GM18867 (cell line): Measurements from ENCODE around the gene IWS1.
A peak's percentile ranks its signal among the peaks of the same experiment; 100 is the strongest.
"Not testable (repeated sequence)": the region's sequence is repeated elsewhere in the genome, so short reads cannot be mapped to it uniquely, and the experiment has no call there.

Experiments
- ATAC-seq: cut with Tn5 transposase; IDR thresholded peaks from one replicate; pipeline ENCODE4 v1.9.1; 2021; ENCODE audit warnings: mild to moderate bottlenecking, moderate library complexity; ENCODE audit not compliant: unreplicated experiment

Gene IWS1

GRCh38 chr2:127526132-127527000, at the start of gene IWS1:
Gene IWS1, minus strand, starts transcription at chr2:127526489. Its CDS starts 281 bp downstream, at chr2:127526208.
- peak; percentile 87 for ATAC-seq

DNA sequence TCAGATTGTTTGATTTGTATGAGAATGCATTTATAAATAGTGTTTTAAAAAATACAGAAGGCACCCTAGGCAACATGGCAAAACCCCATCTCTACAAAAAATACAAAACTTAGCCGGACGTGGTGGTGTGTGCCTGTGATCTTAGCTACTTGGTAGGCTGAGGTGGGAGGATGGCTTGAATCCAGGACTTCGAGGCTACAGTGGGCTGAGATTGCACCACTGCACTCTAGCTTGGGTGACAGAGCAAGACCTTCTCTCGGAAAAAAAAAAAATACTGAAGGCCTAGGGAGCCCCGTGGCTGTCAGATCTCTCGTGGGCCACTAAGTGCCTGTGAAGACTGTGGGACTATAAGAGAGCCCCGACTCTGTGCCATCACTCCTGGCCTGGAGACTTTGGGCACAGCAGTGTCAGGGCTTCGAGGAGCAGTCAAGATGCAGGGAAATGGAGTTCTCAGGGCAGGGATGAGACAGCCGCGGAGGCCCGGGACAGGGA, 49.7 kb upstream of the IWS1 start:
- no peak for ATAC-seq

DNA sequence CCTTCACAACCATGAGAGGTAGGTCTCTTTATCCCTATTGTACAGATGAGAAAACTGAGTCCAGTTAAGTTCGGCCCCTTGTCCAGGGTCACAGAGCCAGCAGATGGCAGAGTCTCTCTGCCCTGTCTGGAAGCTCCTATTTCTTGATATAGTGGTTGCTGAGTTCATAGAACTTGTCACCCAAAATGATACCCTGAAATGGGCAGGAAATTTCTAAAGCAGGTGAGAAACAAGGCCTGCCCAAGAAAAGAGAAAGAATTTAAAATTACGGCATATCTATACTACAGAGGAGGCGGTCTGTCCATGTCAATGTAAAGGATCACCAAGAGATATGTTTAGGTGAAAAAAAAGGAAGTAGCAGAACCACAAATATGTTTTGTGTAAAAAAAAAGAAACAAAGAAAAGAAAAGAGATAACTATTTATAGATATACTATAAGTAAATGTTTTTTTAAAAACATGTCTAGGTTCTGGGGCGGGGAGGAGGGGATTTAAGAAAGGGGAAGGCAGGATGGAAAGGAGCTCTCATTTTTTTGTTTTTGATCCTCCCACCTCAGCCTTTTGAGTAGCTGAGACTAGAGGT, 49.0 kb upstream of the IWS1 start:
- no peak for ATAC-seq

DNA sequence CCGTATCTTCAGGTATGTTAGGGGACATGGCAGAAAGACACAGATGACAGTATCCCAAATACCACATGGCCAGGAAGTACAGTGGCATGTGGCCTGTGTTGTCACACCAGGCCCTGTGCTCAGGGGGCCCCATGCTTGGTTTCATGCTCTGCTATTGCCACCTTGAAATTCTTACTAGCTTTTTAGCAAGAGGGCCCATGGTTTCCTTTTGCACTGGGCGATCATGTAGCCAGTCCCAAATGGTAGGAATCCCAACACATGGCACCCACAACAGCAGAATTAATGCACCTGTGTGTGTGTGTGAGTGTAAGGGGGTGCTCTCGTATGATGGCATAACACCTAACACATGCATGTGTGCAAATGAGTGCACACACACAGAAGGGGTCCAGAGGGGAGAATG, 48.4 kb upstream of the IWS1 start:
- ATAC-seq, result no peak

GRCh38 chr2:127573771-127574170, 47.5 kb upstream of the IWS1 start:
- ATAC-seq, result no peak

- ATAC-seq, result no peak
Observed at GRCh38 chr2:127573298-127573697, 47.0 kb upstream of the IWS1 start.

DNA sequence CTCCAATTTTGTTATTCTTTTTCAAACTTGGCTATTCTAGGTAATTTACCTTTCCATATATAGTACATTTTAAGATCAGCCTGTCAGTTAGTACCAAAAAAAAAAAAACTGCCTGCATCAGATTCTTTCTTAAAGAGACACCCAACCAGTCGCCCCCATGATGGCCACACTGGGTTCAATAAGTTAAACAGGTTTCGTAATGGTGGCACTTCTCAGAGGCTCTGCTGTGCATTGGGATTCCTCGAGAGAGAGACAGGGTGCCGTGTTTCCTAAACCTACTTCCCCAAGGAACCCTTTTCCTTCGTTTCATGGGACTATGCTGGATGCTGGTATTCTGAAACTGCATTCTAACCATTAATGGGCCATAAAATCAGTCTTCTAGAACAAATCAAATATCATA, 46.6 kb upstream of the IWS1 start:
- no peak for ATAC-seq

DNA sequence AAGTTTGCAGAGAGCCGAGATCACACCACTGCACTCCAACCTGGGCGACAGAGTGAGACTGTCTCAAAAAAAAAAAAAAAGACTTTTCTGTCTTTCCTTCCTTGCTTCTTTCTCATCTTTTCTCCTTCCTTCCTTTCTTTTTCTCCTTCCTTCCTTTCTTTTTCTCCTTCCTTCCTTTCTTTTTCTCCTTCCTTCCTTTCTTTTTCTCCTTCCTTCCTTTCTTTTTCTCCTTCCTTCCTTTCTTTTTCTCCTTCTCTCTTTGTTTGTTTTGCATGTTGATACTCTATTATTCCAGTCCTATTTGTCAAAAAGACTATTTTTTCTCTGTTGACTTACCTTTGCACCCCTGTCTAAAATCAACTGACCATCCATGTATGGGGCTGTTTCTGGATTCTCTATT, 46.1 kb upstream of the IWS1 start:
- ATAC-seq, result not testable (repeated sequence)

- no peak for ATAC-seq
Observed at GRCh38 chr2:127570282-127571250, 44.3 kb upstream of the IWS1 start.

DNA sequence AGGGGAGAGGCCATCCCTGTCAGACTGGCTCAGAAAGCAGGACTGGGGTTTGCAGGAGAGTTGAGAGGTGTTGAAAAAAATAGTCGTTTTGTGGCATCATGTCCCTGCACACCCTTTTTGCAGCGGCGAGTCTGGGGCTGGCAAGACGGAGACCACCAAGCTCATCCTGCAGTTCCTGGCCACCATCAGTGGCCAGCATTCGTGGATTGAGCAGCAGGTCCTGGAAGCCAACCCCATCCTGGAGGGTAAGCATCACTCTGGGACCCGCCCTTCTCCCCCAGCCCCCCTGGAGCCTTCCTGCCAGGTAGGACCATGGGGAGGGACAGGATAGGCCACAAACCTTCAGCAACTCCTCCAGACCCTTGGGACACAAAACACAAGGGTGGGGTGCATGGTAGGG, 43.4 kb upstream of the IWS1 start:
- ATAC-seq, result no peak

- no peak for ATAC-seq
Observed at GRCh38 chr2:127568128-127568527, 41.8 kb upstream of the IWS1 start.

DNA sequence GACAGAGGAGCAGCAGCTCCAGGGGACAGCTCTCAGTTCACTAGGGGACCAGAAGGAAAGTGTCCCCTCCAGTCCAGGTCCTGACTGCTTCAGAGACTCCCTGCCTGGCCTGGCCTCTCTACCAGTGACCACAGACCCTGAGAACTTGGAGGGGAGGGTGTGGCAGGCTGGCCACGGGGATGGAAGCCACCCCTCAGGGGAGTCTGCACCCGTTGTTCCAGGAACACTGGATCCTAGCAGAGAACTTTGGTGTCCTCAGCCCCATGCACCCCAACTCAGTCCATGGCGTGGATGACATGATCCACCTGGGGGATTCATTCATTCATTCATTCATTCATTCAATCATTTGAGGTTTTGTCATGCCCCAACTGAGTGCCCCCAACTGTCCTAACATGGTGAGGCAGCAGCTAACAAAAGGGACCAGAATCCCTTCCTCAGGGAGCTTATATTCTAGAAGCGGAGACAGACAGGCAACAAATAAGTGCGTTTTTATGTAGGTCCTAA, 41.1 kb upstream of the IWS1 start:
- no peak for ATAC-seq

DNA sequence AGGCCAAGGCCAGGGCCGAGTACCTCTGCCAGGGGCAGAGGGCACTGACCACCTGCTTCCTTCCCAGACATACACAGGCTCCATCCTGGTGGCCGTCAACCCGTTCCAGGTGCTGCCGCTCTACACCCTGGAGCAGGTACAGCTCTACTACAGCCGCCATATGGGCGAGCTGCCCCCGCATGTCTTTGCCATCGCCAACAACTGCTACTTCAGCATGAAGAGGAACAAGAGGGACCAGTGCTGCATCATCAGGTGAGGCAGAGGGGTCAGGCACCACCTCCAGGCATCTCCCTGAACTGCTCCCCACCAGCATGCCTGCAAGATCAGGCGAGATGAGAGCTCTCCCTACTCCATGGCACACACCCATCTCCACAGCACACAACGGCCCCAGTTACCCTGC, 40.3 kb upstream of the IWS1 start:
- ATAC-seq, result no peak

GRCh38 chr2:127566139-127566417, 39.8 kb upstream of the IWS1 start:
- ATAC-seq, result no peak

DNA sequence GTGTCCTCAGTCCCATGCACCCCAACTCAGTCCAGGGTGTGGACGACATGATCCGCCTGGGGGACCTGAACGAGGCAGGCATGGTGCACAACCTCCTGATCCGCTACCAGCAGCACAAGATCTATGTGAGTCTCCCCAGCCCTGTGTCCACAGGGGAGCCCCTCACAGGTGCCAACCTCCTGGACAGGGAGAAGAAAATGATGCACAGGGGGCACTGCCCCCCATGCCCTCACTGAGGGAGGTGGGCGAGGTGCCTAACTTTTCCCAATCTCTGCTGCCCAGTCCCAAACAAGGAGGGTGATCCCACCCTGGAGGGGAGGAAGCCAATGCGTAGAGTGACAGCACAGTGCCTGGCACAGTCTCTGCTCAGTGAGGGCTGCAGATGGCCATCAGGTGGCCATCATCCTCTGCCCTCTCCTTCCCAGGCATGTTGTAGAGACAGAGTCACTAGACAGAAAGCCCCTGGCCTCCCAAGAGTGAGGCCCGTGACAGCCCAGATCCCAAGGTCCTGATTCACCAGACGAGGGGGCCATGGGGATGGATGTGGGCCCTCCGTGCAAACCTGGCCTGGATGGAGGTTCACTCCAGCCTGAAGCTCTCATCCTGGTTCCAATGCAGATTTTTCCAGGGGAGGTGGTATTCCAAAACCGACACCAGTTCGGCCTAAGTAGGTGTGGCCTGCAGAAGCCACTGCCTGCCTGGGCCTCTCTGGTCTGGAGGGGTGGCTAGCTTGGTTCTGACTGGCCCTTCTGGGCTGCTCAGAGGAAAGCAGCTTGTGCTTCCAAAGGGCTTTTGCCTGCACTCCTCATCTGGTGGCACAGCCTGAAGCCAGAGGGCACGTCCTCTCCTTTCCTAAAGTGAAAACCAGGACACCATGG, 39.2 kb upstream of the IWS1 start:
- ATAC-seq, result no peak

GRCh38 chr2:127564429-127565260, 38.4 kb upstream of the IWS1 start:
- ATAC-seq, result no peak

DNA sequence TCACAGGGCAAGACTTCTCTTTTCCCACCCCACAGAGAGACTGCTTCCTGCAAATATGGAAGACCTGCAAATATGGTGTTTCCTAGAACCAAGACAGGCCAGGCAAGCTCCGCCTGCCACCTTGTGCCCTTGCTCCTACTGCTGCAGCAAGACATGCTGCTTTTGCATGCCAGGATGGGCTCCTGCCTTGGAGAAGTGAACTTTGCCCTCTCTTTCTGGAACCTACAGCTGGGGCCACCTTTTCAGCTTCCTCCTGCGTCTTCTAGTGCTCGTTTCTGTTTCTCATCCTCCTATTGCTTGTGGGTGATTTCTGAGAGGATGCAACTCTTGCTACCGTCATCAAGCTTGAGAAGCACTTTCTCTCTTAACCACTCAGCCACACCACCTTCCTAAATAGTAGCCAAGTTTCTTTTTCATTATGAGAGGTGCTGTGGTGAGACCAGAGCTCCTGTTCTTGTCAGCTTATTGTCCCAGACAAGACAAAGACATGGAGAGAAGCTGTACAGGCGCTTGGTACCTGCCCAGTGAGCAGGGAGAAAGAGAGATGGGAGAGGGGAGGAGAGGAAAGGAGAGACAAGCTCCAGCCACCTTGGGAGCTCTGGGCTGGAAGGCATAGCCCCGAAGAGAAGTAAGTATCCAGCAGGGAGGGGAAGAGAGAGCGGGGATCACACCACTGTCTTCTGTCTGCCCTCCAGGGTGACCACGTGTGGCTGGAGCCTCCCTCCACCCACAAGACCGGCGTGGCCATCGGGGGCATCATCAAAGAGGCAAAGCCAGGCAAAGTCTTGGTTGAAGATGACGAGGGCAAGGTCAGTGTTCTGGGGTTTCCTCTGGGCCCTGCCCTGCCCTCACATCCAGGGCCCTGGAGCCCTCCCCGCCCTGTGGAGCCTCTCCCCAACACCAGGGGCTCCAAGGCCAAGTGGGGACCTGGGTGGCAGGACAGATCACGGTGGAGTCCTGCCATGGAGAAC, 37.5 kb upstream of the IWS1 start:
- peak; percentile 99 for ATAC-seq

GRCh38 chr2:127562936-127563335, 36.6 kb upstream of the IWS1 start:
- no peak for ATAC-seq
